Glomerular visceral epithelial cell (primary cell): Measurements from ENCODE around the gene CHAD.
"Not testable (repeated sequence)": the region's sequence is repeated elsewhere in the genome, so short reads cannot be mapped to it uniquely, and the experiment has no call there.

ENCODE experiments used
- DNase-seq: peaks from one replicate; pipeline ENCODE4 v3.0.0-alpha.2; 2016; ENCODE audit errors: extremely low spot score

Gene CHAD

DNA sequence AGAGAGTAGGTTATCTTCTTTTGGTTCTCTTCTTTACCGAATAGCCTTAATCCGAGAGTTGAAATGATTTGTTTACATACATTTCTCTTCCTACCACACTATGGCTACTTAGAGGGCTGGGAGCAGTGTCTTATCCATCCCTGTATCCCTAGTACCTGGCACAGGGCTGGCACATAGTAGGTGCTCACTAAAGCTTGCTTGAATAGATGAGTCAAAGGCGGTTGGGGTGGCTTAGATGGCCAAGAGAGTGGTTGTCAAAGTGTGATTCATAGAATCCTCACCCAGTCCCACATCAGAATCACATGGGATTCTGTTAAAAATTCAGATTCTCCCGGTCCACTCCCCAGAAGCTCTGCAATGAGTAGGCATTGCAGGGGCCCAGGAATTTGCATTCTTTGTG, 11.1 kb downstream of the CHAD start:
- no peak for DNase-seq

DNA sequence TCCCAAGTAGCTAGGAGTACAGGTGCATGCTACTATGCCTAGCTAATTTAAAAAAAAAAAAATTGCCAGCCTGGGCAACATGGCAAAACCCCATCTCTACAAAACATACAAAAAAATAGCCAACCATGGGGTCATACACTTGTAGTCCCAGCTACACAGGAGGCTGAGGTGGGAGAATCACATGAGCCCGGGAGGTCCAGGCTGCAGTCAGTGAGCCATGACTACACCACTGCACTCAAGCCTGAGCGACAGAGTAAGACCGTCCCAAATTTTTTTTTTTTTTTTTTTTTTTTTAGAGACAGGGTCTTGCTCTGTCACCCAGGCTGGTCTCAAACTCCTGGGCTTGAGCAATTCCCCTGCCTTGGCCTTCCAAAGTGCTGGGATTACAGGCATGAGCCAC, 14.8 kb downstream of the CHAD start:
- DNase-seq = no peak

DNA sequence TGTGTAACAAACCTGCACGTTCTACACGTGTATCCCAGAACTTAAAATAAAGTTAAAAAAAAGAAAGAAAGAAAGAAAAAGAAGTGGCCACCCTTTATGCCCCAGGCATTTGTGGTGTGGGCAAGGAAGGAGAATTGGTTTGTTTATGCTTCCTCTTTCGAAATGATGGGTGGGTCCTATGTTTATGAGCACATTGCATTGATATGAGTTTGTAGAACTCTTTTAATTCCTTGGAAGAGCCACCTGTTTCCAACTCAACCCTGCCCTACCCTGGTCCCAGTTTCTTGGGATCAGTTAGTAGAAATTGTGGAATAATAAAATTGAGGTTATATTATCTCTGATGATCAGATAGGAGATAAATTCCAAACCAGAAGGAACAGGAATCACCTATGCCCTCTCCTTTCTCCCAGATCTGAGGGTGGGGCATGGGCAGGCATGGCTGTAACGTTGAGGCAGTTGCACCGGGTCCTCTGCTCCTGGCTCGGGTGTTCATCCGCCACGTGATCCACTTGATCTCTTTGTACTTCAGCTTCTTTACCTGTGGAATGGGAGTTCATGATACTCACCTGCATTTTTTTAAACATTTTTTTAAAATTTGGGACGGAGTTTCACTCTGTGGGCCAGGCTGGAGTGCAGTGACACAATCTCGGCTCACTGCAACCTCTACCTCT, 15.9 kb downstream of the CHAD start:
- DNase-seq = no peak

DNA sequence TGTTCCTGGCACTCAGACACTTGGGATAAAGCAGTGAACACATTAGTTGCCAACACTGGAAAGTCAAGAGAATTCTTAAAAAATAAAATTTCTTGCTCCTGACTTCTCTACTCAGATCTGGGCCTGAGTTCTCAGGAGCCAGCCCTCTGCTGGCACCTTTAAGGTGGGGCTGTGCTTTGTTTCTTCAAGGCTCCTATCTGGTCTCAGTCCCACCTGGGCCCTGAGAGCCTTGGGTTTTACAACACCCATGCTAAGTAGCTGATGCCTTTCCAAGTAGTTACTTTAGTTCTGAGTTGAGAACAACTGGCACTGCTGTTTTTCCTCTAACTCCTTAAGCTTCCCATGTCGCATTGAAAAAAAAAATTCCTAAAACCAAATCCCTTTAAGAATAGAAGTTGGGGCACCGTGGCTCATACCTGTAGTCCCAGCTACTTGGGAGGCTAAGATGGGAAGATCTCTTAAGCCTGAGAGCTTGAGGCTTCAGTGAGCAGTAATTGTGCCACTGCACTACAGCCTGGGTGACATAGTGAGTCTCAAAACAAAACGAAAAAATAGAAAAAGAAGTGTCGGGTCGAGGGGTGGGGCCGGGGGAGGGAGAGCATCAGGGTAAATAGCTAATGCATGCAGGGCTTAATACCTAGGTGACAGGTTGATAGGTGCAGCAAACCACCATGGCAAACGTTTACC, 16.6 kb downstream of the CHAD start:
- DNase-seq = no peak

DNA sequence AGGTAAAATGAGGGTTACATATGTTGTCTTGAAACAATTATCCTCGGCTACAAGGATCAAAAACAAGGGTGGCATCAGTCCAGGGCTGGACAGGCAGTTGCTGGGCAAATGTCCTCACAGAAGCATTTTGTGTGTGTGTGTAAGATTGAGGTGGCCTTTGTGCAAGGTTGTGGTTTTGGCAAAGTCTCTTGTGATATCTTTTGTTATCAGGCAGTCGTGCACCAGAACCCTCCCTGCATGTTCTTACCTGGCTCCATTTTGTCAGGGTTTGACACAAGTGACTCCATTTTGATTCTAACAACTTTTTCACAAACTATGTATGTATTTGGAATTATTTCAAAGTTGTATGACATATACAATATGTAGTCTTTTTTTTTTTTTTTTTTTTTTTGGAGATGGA, 20.0 kb downstream of the CHAD start:
- no peak for DNase-seq

DNA sequence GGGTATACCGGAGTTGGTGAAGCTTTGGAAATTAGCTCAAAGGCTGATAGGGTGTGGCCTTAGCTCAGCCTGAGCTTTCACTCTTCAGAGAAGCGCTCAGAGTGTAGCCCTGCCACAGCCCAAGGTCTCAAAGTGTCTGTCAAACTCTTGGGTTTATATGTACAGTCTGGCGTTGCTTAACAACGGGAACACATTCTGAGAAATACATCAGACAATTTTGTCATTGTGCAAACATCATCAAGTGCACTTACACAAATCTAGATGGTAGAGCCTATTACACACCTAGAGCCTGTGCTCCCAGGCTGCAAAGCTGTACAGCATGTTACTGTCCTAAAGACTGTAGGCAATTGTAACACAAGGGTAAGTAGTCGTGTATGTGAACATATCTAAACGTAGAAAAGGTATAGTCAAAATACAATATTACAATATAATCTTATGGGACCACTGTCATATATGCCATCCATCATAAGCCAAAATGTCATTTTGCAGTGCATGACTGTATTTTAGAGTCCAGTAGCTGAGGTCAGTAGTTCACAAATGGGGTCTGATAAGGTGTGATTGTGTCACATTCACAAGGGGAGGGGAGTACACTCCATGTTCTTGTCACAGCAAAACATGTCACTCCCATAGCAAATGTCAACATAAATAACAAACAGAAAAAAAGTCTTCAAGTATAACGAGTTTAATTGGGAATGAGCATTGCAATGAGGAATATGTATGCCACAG, 20.6 kb downstream of the CHAD start:
- DNase-seq = no peak

DNA sequence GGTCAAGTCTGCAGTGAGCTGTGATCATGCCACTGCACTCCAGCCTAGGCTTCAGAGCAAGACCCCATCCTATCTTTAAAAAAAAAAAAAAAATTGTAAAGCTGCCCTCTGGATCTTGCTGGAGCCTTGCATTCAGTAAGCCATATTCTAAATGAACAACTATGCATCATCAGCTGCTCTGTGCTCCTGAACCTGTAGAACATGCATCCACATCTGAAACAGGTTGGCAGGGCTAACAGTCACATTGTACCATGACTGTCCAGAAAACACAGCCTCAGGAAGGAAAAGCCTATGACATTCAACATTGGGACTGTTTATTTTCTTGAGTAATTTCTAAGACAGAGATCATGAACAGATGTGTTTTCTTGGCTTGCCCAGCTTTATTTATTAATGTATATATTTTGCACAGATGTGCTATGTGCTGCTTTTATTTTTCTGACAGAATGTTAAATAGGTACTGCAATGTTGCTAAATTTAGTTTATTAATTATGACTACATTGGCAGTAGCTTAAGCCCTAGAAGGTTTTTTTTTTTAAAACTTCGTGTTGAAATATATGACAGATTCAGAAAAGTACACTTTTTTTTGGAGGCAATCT, 22.9 kb downstream of the CHAD start:
- DNase-seq = no peak

DNA sequence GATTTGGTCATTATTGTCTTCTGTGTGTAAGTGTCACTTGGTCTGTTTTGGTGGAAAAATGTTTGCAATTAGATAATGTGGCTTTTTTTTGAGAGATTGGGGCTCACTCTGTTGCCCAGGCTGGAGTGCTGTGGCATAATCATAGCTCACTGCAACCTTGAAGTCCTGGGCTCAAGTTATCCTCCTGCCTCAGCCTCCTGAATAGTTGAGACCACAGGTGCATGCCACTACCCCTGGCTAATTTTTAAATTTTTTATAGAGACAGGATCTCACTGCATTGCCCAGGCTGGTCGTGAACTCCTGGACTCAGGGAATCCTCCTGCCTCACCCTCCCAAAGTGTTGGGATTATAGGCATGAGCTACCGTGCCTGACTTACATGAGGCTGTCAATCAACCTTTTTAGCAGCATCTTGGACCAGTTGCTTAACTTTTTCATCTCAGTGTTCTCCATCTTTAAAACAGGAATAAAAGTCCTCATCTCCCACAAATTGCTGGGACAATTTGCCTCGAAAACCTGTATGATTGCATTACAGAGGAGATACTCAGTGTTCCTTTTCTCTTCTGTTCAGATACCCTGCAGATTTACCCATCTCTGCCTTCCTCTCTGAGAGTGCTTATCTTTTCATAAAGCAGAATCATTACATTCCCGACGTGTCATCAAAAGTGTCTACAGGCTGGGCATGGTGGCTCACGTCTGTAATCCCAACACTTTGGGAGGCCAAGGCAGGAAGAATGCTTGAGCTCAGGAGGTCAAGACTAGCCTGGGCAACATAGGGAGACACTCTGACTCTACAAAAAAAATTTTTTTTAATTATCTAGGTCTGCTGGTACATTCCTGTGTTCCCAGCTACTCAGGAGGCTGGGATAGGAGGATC, 23.6 kb downstream of the CHAD start:
- DNase-seq = no peak

DNA sequence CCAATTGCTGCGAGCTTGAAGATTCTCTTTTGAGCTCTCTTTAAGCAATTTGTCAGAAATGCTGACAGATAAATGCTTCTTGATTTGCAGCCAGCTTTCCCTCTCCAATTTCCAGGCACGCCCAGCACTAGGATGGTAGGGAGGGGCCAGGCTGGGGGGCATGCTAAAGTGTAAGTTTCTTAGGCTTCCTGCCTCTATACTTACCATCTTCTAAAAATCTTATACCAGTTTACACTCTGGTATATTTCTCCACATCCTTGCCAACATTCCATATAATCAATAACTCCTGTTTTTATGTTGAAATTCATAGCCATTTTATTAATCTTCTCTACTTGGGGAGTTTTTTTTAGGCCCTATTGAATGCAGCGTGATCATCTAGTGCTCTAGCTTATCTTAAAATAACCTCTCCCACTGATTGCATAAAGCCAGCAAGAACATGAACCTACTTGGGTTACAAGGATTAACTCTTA, 25.1 kb downstream of the CHAD start:
- DNase-seq = no peak

DNA sequence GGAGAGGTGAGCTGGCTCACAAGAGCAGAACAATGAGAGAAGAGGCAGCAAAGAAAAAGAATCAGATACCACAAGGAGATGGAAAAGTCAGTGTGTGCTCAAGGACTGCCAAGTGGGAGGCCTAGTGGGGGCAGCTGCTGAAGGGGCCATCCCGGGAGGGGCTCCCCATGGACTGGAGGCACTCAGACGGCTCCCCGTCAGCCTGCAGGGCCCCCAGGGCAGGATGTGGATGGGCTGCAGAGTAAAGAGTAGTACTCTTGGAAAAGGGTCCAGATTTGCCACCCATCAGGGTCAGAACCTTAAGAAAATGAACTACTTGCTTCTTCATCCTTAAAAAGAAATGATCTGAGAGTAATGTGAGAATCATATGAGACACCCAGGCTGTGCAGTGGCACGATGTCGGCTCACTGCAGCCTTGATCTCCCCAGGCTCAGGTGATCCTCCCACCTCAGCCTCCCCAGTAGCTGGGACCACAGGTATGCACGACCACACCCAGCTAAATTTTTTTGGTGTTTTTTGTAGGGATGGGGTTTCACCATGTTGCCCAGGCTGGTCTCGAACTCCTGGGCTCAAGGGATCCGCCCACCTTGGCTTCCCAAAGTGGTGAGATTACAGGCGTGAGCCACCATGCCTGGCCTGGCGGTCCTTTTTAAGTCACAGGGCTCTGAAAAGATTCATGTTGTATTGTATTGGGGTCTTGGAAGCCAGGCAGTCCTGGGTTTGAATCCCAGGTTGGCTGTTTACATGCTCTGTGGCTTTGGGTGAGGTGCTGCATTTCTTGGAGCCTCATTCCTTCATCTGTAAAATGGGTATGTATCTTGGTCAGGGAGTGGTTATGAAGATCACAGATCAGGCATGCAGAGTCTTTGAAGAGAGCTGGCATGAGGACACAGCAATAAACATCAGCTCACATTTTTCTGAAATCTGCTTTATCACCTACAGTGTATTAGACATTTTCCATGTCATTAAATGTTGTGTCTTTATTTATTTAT, 27.5 kb downstream of the CHAD start:
- DNase-seq = no peak

DNA sequence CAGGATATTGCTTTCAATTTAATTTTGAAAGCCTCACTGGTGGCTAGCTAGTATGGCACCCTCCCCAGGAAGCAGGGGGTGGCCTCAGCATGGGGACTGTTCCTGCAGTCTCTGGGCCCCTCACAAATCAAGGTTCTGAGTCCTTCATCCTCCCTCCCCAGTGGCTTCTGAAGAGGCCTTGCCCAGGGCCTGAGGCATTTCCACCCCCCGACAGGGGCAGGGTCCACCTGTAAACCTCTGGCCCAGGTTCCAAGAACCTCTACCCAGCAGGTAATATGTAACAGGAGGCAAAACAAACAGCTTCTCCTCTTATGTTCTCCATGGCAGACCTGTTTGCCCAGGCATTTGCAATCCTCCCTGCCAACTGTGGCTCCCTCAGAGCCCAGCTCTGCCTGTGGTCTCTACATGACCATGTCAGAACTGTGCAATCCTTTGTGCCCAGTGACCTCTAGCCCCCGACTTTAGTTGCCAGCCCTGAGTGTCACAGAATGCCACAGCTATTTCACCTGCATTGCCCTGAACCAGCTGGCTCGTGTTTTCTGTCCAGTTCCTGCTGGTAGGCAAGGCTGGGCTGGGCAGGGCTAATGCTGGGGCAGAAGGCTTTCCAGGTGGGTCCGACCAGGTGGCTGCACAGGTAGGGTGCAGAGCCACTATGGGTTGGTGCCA, 28.4 kb downstream of the CHAD start:
- DNase-seq = no peak

DNA sequence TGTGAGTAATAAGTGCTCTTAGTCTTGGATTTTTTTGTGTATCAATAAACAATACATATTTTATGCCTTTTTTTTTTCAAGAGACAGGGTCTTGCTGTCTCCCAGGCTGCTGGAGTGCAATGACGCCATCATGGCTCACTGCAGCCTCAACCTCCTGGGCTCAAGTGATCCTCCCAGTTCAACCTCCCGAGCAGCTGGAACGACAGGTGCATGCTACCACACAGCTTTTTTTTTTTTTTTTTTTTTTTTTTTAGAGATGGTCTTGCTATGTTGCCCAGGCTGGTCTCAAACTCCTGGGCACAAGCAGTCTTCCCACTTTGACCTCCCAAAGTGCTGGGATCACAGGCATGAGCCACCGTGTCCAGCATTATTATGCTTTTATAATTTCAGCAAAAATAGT, 29.7 kb downstream of the CHAD start:
- DNase-seq = no peak

DNA sequence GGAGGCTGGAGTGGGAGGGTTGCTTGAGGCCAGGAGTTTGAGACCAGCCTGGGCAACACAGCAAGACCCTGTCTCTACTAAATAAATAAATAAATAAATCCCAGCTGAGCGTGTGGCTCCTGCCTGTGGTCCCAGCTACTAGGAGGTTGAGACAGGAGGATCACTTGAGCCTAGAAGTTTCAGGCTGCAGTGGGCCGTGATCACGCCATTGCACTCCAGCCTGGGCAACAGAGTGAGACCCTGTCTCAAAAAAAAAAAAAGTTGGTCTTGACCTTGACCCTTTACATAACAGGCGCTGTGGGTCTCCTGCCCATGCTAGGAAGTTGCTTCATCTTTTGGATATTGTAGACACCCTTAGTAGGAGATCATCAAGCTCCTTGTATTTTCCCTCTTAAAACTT, 31.3 kb downstream of the CHAD start:
- no peak for DNase-seq

DNA sequence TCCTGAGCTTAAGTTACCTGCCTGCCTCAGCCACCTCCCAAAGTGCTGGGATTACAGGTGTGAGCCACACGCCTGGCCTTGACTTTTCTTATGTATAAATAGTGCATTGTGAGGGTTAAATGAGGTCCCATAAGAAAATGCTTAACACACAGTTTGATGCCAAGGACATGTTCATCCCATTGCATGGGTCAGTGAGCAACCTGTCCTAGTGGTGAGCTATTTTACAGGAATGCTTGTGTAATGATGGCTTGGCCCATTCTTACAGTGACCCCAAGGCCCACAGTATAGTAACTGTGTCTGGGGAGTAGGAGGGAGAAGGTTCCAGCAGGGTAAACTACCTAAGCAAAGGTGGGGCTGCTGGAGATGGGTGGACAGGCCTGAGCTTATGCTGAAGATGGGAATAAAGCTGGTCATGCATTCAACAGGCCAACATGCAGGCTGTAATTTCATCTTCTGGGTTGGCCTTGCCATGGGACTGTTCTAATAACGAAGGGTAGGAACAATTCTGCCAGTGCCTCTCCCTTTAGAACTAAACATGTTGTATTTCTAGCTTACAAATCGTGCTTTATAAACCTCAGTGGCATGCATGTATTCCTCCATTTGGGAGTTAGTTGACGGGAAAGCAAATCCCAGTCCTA, 36.4 kb downstream of the CHAD start:
- peak; percentile 14 for DNase-seq

DNA sequence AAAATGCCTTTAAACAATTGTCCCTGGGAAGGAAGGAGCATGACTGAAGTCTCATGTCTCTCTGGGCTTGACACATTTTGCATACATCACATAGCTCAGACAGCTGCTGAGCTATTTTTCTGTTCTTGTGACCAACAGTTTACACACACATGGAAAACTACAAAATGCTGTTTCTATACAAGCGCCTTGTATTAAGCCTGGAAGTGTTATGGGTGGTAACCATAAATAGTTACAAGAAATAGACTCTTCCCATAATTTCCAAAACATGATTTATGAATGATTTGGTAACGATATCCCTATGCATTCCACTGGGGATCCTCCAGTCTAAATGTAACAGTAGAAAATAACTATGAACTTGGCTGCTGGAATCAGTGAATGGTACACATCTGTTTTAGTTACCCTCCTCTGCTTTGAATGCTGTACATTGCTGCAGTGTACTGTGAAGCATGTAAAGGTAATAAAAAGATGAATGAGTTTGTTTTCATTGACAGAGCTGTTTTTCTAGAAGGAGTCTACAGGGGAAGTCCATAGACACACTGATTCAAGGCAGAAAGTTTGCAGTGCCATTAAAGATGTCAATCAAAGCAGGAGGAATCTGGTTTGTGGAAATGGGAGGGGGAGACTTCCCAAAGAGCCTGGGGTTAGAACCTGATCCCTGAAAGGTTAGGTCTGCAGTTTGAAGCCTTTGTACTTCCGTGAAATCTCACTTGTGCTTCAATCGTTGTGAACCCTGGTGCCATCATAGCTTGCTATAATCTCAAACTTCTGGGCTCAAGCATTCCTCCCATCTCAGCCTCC, 37.7 kb downstream of the CHAD start:
- DNase-seq = no peak

DNA sequence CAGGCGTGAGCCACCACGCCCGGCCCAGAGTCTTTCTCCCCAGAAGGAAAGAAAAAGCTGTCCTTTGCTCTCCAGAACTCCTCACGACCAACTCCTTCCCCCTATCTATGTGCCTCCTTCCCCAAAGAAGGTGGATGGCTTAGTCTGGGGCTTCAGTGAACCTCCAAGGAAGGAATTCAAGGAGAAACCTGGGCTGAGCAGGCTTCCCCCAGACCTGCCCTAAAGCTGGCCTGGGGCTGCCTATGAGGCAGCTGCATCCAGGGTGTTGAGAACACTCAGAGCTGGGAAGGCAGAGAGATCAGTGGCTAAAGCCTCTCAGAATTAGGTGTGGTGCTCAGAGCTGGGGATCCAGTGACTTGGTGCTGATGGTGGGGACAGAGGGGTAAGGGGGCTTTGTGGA, 38.9 kb downstream of the CHAD start:
- no peak for DNase-seq

DNA sequence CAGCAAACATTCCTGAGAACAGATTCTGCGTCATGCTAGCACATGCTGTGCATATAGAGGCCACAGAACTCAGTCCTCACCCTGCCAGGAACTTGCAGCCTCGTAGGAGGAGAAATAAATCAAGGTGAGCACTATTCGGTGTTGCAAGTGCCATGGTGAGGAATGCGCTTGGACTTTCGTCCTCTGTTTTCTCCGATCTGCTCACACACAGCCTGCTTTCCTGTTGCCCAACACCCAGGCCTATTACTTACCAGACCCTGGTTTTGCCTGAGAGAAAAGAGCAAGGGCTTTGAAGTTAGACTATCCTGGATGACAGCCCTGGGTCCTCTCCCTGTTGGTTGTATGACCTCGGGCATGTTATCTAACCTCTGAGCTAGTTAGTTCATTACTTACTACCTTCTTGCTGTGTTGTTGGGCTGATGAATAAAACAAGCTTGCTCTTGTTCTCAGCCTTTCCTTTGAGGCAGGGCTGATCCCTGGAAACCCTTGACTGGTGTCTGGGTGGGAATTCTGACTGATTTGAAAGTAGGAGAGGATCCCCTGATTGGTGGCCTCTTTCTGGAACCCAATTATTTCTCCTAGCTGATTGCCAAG, 39.8 kb downstream of the CHAD start:
- no peak for DNase-seq

DNA sequence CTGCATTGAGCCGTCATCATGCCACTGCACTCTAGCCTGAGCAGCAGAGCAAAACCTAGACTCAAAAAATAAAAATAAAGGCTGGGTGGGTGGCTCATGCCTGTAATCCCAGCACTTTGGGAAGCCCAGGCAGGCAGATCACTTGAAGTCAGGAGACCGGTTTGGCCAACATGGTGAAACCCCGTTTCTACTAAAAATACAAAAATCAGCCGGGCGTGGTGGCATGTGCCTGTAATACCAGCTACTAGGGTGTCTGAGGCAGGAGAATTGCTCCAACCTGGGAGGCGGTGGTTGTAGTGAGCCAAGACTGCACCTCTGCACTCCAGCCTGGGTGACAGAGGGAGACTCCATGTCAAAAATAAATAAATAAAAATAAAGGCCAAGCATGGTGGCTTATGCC, 40.6 kb downstream of the CHAD start:
- DNase-seq = not testable (repeated sequence)
